T-cell (primary cell): ENCODE measurements around the gene DNAI2. TPM values are rescaled to one million over a fixed set of nuclear protein-coding genes. Genes with fewer than 3 reads are reported as not detected.

Source experiments
- ATAC-seq, 4 experiments: fragments of 200-7000 bp in 3 of 4; fragments of 150-1000 bp in 1 of 4; cut with Tn5 transposase; replicated peaks in 1 of 4; 1 replicate in 3 of 4; 2 replicates in 1 of 4; pipeline ENCODE4 v1.10.0; 2021; ENCODE audit warnings: moderate library complexity in 3 of 4, mild to moderate bottlenecking in 2 of 4, moderate number of reproducible peaks in 1 of 4
- CTCF ChIA-PET, 2 donors: fragments of 300-600 bp; sonication (Branson Sonifier 250); formaldehyde crosslinking; loops; one replicate each; lab custom pipeline; 2022; ENCODE audit warnings: antibody characterized with exemption in 2 of 2; lab: Charles Lee
- POLR2A ChIA-PET, 2 donors: fragments of 300-600 bp; sonication (Branson Sonifier 250); formaldehyde crosslinking; loops; one replicate each; lab custom pipeline; 2022; ENCODE audit warnings: antibody characterized with exemption in 2 of 2; lab: Charles Lee
- DNase-seq, 35 experiments: peaks; one replicate each; pipeline versions ENCODE4 v3.0.0 to v3.0.0-alpha.2; 2013 to 2023
- H3K27ac ChIP-seq: one replicate; pipeline ENCODE4 v1.5.1; 2013; ENCODE audit warnings: low read length
- H3K27me3 ChIP-seq, 2 experiments: replicated peaks in 1 of 2; 1 replicate in 1 of 2; 2 replicates in 1 of 2; pipeline versions ENCODE4 v1.6.1 to v1.7.0; 2013; ENCODE audit warnings: low read length in 1 of 2, mixed read lengths in 1 of 2; ENCODE audit not compliant: control insufficient read depth in 2 of 2, insufficient read depth in 2 of 2; ENCODE audit errors: extremely low read depth in 1 of 2
- H3K36me3 ChIP-seq, 2 donors: 1 replicate in 1 of 2; 2 replicates in 1 of 2; pipeline versions ENCODE4 v1.6.1 to v1.7.0; 2013; ENCODE audit warnings: low read length in 1 of 2; ENCODE audit not compliant: control insufficient read depth in 2 of 2, insufficient read depth in 1 of 2; ENCODE audit errors: extremely low read depth in 1 of 2
- H3K4me1 ChIP-seq, 2 experiments: 1 replicate in 1 of 2; 2 replicates in 1 of 2; pipeline versions ENCODE4 v1.6.1 to v1.7.0; 2013; ENCODE audit warnings: low read length in 2 of 2, mixed read lengths in 1 of 2; ENCODE audit not compliant: insufficient read depth in 2 of 2, control insufficient read depth in 1 of 2; ENCODE audit errors: extremely low read depth in 1 of 2
- H3K4me3 ChIP-seq, 2 donors: 1 replicate in 1 of 2; 2 replicates in 1 of 2; pipeline versions ENCODE4 v1.5.1 to v1.7.0; 2013; ENCODE audit warnings: mild to moderate bottlenecking in 2 of 2, low read length in 1 of 2, moderate library complexity in 1 of 2; ENCODE audit not compliant: control insufficient read depth in 1 of 2; ENCODE audit errors: extremely low read depth in 1 of 2
- H3K9me3 ChIP-seq: 2 replicates; pipeline ENCODE4 v1.7.0; 2013
- H3K27ac Mint-ChIP-seq, 2 donors: one replicate each; pipeline ENCODE4 v1.8.0; 2020 to 2021; ENCODE audit warnings: mild to moderate bottlenecking in 2 of 2, mixed read lengths in 2 of 2
- H3K27me3 Mint-ChIP-seq, 2 donors: one replicate each; pipeline ENCODE4 v1.8.0; 2021 to 2022; ENCODE audit warnings: mixed read lengths in 2 of 2
- H3K36me3 Mint-ChIP-seq: one replicate; pipeline ENCODE4 v1.8.0; 2021; ENCODE audit warnings: mixed read lengths
- H3K4me1 Mint-ChIP-seq, 3 donors: one replicate each; pipeline ENCODE4 v1.8.0; 2020 to 2022; ENCODE audit warnings: mixed read lengths in 3 of 3, mild to moderate bottlenecking in 1 of 3
- H3K4me3 Mint-ChIP-seq, 3 donors: one replicate each; pipeline ENCODE4 v1.8.0; 2020 to 2022; ENCODE audit warnings: mild to moderate bottlenecking in 3 of 3, mixed read lengths in 3 of 3, moderate library complexity in 3 of 3
- H3K9me3 Mint-ChIP-seq, 3 donors: one replicate each; pipeline ENCODE4 v1.8.0; 2020 to 2022; ENCODE audit warnings: mixed read lengths in 3 of 3
- WGBS: methylation state at CpG from one replicate; pipeline ENCODE4 v1.1.5; 2013; ENCODE audit warnings: missing lambda C conversion rate; ENCODE audit not compliant: insufficient coverage; 5-methylcytosine and 5-hydroxymethylcytosine counted together
- total RNA-seq, 35 experiments: library from RNA in 6 of 35; stranded (reverse) in 6 of 35; fragments of 120-200 nt in 1 of 35; gene quantifications; one replicate each; pipeline versions ENCODE4 v1.2.1 to v1.2.4 and lab custom pipeline; 2013 to 2026

Gene DNAI2
- total RNA-seq, 5 donors from 2014 or later (not counting 1 experiment from before 2014, with no cell fraction given): 0.80 to 5.3 (median 1.7) TPM

DNA sequence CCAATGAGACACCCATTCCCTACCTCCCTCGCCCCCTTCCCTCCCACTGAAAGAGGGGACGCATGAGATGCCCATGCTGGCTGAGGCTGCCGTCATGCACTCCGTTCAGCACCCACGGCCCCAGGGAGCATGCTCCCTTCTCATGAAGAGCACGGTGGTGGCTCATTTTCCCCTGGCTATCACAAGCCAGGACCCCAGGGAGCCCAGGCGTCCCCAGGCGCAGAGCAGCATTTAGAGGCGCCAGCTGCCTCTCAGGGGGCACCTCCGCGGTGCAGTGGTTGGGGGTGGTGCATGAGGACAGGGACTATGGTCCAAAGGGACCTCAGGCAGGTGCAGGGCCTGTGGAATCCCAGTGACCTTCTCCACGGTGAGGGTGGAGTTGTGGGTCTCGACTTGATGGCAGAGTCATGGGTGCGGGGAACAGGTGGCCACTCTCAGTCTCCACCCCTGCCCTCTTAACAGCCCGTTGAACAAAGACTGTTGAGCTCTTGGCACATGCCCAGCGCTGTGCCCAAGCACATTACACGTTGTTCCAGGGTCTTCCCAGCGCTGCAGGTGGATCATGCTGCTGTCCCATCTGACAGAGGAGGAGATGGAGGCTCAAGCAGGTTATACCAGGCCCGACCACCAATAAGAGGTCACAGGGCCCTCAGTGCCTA lies 65.6 kb downstream of the DNAI2 start:
- H3K36me3 Mint-ChIP-seq: no peaks in the 10 kb centered on the region

DNA sequence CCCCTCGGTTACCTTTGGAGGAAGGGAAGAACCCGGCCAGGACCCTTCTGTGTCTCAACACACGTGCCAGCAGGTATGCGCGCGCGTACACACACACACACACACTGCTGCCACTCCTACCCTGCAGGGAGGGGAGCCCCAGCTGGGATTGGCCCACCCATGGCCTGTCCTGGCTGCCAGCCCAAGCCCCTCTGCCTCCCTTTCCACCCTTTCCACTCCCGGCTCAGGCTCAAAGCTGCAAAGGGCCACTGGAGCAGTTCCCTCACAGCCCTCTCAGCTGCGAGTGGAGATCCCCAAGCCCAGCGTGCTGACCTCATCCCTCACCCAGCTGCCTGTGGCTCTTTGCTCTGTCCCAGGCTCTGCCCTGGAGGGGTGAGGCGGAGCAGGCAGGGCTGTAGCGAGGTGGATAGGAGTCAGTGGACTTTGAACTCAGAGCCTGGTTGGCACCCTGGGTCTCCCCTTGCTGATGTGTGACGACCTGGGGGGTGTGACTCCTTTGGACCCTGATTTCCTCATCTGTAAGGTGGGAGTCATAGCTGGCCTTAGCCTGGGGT lies 66.5 kb downstream of the DNAI2 start:
- H3K27me3 ChIP-seq: peaks cover 0 to 50% of the 10 kb centered on the region in 2 experiments
- H3K27ac ChIP-seq: no peak overlapping the region
- CTCF ChIA-PET: no interaction called here
- POLR2A ChIA-PET: no interaction called here
- DNase-seq: no peak
- H3K36me3 Mint-ChIP-seq: no peaks in the 10 kb centered on the region
- H3K27me3 Mint-ChIP-seq: no peaks in the 10 kb centered on the region
- no peaks in the 10 kb centered on the region for H3K9me3 ChIP-seq
- no peaks in the 10 kb centered on the region for H3K36me3 ChIP-seq
- H3K9me3 Mint-ChIP-seq: no peaks in the 10 kb centered on the region
- H3K27ac Mint-ChIP-seq: no peak overlapping the region
- no peaks in the 10 kb centered on the region for H3K4me1 ChIP-seq
- H3K4me3 Mint-ChIP-seq: no peak overlapping the region
- WGBS: 69% methylated on average over 6 of the region's 13 CpGs
- no peaks in the 10 kb centered on the region for H3K4me1 Mint-ChIP-seq
- no peak for ATAC-seq
- no peak overlapping the region for H3K4me3 ChIP-seq

More for the DNA sequence above, 65.6 kb downstream of the DNAI2 start:
- ATAC-seq: no peak
- H3K27me3 ChIP-seq: peaks cover 0 to 42% of the 10 kb centered on the region in 2 experiments
- no peak for DNase-seq
- no peaks in the 10 kb centered on the region for H3K36me3 ChIP-seq
- CTCF ChIA-PET: no interaction called here
- H3K27me3 Mint-ChIP-seq: no peaks in the 10 kb centered on the region
- no peaks in the 10 kb centered on the region for H3K4me1 ChIP-seq
- no peaks in the 10 kb centered on the region for H3K4me1 Mint-ChIP-seq
- H3K27ac ChIP-seq: no peak overlapping the region
- no peak overlapping the region for H3K27ac Mint-ChIP-seq
- WGBS: 74% methylated on average over 13 of the region's 19 CpGs
- H3K9me3 ChIP-seq: no peaks in the 10 kb centered on the region
- no peaks in the 10 kb centered on the region for H3K9me3 Mint-ChIP-seq
- H3K4me3 Mint-ChIP-seq: no peak overlapping the region
- H3K4me3 ChIP-seq: no peak overlapping the region
- POLR2A ChIA-PET: no interaction called here

DNA sequence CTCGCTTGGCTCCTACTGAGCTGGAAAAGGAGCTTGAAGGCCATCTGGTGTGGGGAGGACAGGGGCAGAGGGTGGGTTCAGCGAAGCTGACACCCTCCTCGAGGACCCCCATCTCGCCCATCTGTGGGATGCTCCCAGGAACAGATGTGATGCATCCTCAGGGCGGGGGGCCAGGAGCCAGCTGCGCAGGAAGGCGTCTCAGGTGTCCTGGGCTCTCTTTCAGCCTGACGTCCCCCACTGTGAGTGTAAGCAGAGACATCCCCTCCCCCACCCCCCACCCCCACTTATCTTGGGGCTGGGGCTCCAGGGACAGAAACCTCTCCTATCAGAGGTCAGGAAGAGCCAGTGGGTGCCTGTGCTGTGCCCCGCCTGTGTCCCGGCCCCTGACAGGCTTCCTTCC lies 68.2 kb downstream of the DNAI2 start:
- no peaks in the 10 kb centered on the region for H3K4me1 Mint-ChIP-seq
- ATAC-seq (no peak), DNase-seq (no peak)
- peaks cover 0 to 54% of the 10 kb centered on the region in 2 experiments for H3K27me3 ChIP-seq
- H3K27ac Mint-ChIP-seq: no peak overlapping the region
- H3K27me3 Mint-ChIP-seq: peaks cover 0 to 3% of the 10 kb centered on the region in 2 donors
- H3K4me1 ChIP-seq: no peaks in the 10 kb centered on the region
- H3K4me3 Mint-ChIP-seq: no peak overlapping the region
- POLR2A ChIA-PET: no interaction called here
- H3K9me3 ChIP-seq: no peaks in the 10 kb centered on the region
- no peak overlapping the region for H3K4me3 ChIP-seq
- no peak overlapping the region for H3K27ac ChIP-seq
- no peaks in the 10 kb centered on the region for H3K36me3 Mint-ChIP-seq
- CTCF ChIA-PET: no interaction called here
- 69% methylated on average over 6 of the region's 10 CpGs for WGBS
- no peaks in the 10 kb centered on the region for H3K36me3 ChIP-seq
- no peaks in the 10 kb centered on the region for H3K9me3 Mint-ChIP-seq

DNA sequence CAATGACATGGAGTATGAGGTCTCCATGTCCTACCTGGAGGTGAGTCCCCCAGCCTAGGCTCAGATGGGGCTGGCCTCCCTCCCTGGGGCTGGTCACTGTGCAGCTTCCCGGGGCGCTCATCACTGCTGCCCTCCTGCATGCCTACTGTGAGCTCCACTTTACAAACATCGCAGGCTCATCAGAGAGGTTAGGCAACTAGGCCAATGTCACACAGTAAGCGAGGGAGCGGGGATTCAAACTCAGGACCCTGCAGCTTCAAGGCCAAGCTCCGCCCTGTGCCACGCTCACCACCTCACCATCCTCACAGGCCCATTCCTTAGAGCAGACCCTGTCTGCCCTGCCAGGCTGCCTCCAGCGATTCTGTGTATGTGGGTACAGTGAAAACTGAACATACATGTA lies 69.1 kb downstream of the DNAI2 start:
- DNase-seq (no peak), ATAC-seq (no peak)
- no peak overlapping the region for H3K27ac Mint-ChIP-seq
- H3K4me3 ChIP-seq: no peak overlapping the region
- H3K27me3 ChIP-seq: peaks cover 0 to 48% of the 10 kb centered on the region in 2 experiments
- H3K9me3 ChIP-seq: no peaks in the 10 kb centered on the region
- H3K4me1 ChIP-seq: no peaks in the 10 kb centered on the region
- ChIA-PET POLR2A (interaction anchor here in 1 of 2 donors (0.5 kb wide), 1 partner anchor 9 kb away, joined by 5 read pairs; no protein-coding TSS in a partner anchor), CTCF (interaction anchor here in 1 of 2 donors (1.0 kb wide), 1 partner anchor 21 kb away, joined by 3 read pairs; no protein-coding TSS in a partner anchor)
- no peaks in the 10 kb centered on the region for H3K36me3 ChIP-seq
- no peaks in the 10 kb centered on the region for H3K36me3 Mint-ChIP-seq
- H3K4me3 Mint-ChIP-seq: no peak overlapping the region
- H3K4me1 Mint-ChIP-seq: no peaks in the 10 kb centered on the region
- no peaks in the 10 kb centered on the region for H3K9me3 Mint-ChIP-seq
- no peak overlapping the region for H3K27ac ChIP-seq
- peaks cover 3 to 6% of the 10 kb centered on the region in 2 donors for H3K27me3 Mint-ChIP-seq
- WGBS: 94% methylated on average over 5 of the region's 8 CpGs

DNA sequence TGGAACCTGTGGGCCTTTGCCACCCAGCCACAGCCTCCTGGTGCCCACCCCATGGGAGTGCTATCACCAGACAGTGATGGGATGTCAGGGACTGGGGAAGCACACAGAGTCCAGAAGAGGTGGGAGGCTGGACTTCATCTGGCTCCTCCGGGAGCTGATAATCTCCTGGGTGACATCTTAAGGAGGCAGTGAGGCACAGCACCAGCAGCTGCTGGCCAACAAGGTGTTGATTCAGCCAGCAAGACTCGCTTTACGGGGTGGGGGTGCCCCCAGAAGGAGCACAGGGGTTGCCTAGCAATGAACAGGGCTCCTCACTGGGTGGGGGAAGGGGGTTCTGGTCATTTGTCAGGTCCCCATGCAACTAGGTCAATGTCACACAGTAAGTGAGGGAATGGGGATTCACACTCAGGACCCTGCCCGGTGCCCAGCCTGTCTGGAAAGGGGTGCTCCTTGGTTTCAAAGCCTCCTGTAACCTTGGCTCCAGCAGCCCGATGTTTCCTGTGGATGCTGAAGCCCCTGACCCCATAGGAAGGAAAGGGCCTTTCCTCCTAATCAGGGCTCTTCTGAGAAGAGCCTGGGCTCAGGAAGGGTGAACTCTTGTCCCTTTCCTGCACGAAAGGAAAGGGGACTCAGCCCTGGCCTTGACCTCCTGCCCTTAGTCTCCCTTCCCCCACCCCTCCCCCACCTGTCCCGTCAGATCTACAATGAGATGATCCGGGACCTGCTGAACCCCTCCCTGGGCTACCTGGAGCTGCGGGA lies 69.7 kb downstream of the DNAI2 start:
- Histone ChIP-seq H3K36me3 (no peaks in the 10 kb centered on the region), H3K27ac (no peak overlapping the region), H3K4me1 (no peaks in the 10 kb centered on the region), H3K27me3 (peaks cover 0 to 45% of the 10 kb centered on the region in 2 experiments), H3K4me3 (no peak overlapping the region), H3K9me3 (no peaks in the 10 kb centered on the region)
- DNase-seq: no peak
- H3K36me3 Mint-ChIP-seq: no peaks in the 10 kb centered on the region
- H3K27ac Mint-ChIP-seq: no peak overlapping the region
- POLR2A ChIA-PET: interaction anchor here in 1 of 2 donors (0.5 kb wide), 1 partner anchor 10 kb away, joined by 5 read pairs; no protein-coding TSS in a partner anchor
- ATAC-seq: no peak
- peaks cover 4 to 9% of the 10 kb centered on the region in 2 donors for H3K27me3 Mint-ChIP-seq
- no peaks in the 10 kb centered on the region for H3K4me1 Mint-ChIP-seq
- WGBS: 80% methylated on average over 7 of the region's 9 CpGs
- H3K9me3 Mint-ChIP-seq: no peaks in the 10 kb centered on the region
- CTCF ChIA-PET: interaction anchor here in 1 of 2 donors (1.0 kb wide), 1 partner anchor 20 kb away, joined by 3 read pairs; no protein-coding TSS in a partner anchor
- H3K4me3 Mint-ChIP-seq: no peak overlapping the region

DNA sequence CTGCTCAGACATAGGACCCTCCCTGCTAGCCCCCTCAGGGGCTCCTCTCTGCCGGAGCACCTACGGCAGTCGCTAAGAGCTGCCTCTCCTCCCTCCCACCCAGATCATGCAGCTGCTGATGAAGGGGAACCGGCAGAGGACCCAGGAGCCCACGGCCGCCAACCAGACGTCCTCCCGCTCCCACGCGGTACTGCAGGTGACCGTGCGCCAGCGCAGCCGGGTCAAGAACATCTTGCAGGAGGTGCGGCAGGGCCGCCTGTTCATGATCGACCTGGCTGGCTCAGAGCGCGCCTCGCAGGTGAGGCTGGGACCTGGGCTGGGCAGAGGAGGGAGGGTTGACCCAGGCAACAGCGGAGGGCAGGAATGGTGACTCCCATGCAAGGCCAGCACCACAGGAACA lies 70.6 kb downstream of the DNAI2 start:
- Histone ChIP-seq H3K27me3 (peaks cover 0 to 48% of the 10 kb centered on the region in 2 experiments), H3K9me3 (no peaks in the 10 kb centered on the region), H3K27ac (no peak overlapping the region), H3K4me1 (no peaks in the 10 kb centered on the region), H3K4me3 (no peak overlapping the region), H3K36me3 (no peaks in the 10 kb centered on the region)
- H3K4me1 Mint-ChIP-seq: no peaks in the 10 kb centered on the region
- H3K9me3 Mint-ChIP-seq: no peaks in the 10 kb centered on the region
- ATAC-seq: no peak
- H3K27me3 Mint-ChIP-seq: peaks cover 4 to 11% of the 10 kb centered on the region in 2 donors
- no peak overlapping the region for H3K27ac Mint-ChIP-seq
- H3K36me3 Mint-ChIP-seq: no peaks in the 10 kb centered on the region
- DNase-seq: no peak
- POLR2A ChIA-PET: no interaction called here
- CTCF ChIA-PET: no interaction called here
- no peak overlapping the region for H3K4me3 Mint-ChIP-seq
- 90% methylated on average over 11 of the region's 21 CpGs for WGBS
